ENCODE measurements around the gene KRT14. TPM values are rescaled to one million over a fixed set of nuclear protein-coding genes. Genes with fewer than 3 reads are reported as not detected.
A peak's percentile ranks its signal among the peaks of the same experiment; 100 is the strongest.
"Not testable (repeated sequence)": the region's sequence is repeated elsewhere in the genome, so short reads cannot be mapped to it uniquely, and the experiment has no call there.

The KRT14 gene
- total and polyA plus RNA-seq, 8 donors, result 0.35 to 2.0 (median 1.2) TPM; not detected in 1

GRCh38 chr17:41547378-41547841, 39.3 kb downstream of the KRT14 start:
- Histone ChIP-seq H3K27ac (no peak overlapping the region), H3K4me1 (peaks cover 16 to 22% of the 10 kb centered on the region in 2 donors), H3K9me3 (peaks cover 0 to 6% of the 10 kb centered on the region in 2 donors), H3K36me3 (no peaks in the 10 kb centered on the region), H3K27me3 (peaks cover 0 to 24% of the 10 kb centered on the region in 2 donors), H3K4me3 (no peak overlapping the region)
- TF ChIP-seq CTCF (IDR thresholded peaks at IDR 0.05), result no peak
- intact Hi-C loops (cut with DNase I), result loop anchor here in 1 of 2 donors (10.0 kb wide), 1 partner anchor 643 kb away; no protein-coding TSS in a partner anchor
- no peak for DNase-seq
- no peak for ATAC-seq

GRCh38 chr17:41546819-41547218, 39.9 kb downstream of the KRT14 start:
- H3K27ac ChIP-seq, result no peak overlapping the region
- intact Hi-C loops (cut with DNase I), result loop anchor here in 1 of 2 donors (10.0 kb wide), 1 partner anchor 642 kb away; no protein-coding TSS in a partner anchor
- no peak for ATAC-seq

GRCh38 chr17:41545829-41546410, 40.8 kb downstream of the KRT14 start:
- no peak for ATAC-seq
- Histone ChIP-seq H3K36me3 (no peaks in the 10 kb centered on the region), H3K27me3 (peaks cover 0 to 24% of the 10 kb centered on the region in 2 donors), H3K4me3 (no peak overlapping the region), H3K27ac (no peak overlapping the region), H3K4me1 (peaks cover 16 to 22% of the 10 kb centered on the region in 2 donors), H3K9me3 (peaks cover 0 to 6% of the 10 kb centered on the region in 2 donors)
- DNase-seq, result no peak
- intact Hi-C loops (cut with DNase I), result loop anchor here in 1 of 2 donors (10.0 kb wide), 1 partner anchor 641 kb away; no protein-coding TSS in a partner anchor
- TF ChIP-seq CTCF (IDR thresholded peaks at IDR 0.05), result no peak

More at GRCh38 chr17:41546819-41547218, 39.9 kb downstream of the KRT14 start:
- Histone ChIP-seq H3K9me3 (peaks cover 0 to 6% of the 10 kb centered on the region in 2 donors), H3K27me3 (peaks cover 0 to 24% of the 10 kb centered on the region in 2 donors), H3K4me1 (peaks cover 16 to 22% of the 10 kb centered on the region in 2 donors), H3K36me3 (no peaks in the 10 kb centered on the region), H3K4me3 (no peak overlapping the region)
- no peak for TF ChIP-seq CTCF (IDR thresholded peaks at IDR 0.05)
- DNase-seq, result no peak

- Histone ChIP-seq H3K4me3 (no peak overlapping the region), H3K27ac (peak overlapping the region in 1 of 2 donors; percentile 33), H3K4me1 (peaks cover 16 to 22% of the 10 kb centered on the region in 2 donors), H3K9me3 (peaks cover 0 to 6% of the 10 kb centered on the region in 2 donors), H3K36me3 (no peaks in the 10 kb centered on the region), H3K27me3 (peaks cover 0 to 24% of the 10 kb centered on the region in 2 donors)
- ATAC-seq (no peak), DNase-seq (no peak)
- intact Hi-C loops (cut with DNase I), result loop anchor here in 1 of 2 donors (10.0 kb wide), 1 partner anchor 640 kb away; no protein-coding TSS in a partner anchor
- no peak for TF ChIP-seq CTCF (IDR thresholded peaks at IDR 0.05)
These were observed 41.8 kb downstream of the KRT14 start for GRCh38 chr17:41544935-41545334.

GRCh38 chr17:41544491-41544892, 42.2 kb downstream of the KRT14 start:
- Histone ChIP-seq H3K4me1 (peaks cover 16 to 20% of the 10 kb centered on the region in 2 donors), H3K27ac (peak overlapping the region in 1 of 2 donors; percentile 33), H3K4me3 (no peak overlapping the region), H3K9me3 (peaks cover 0 to 6% of the 10 kb centered on the region in 2 donors), H3K36me3 (no peaks in the 10 kb centered on the region), H3K27me3 (peaks cover 0 to 24% of the 10 kb centered on the region in 2 donors)
- DNase-seq (peak in 1 of 4 donors; percentile 58), ATAC-seq (peak; percentile 52)
- TF ChIP-seq CTCF (IDR thresholded peaks at IDR 0.05), result no peak
- intact Hi-C loops (cut with DNase I), result loop anchor here in 1 of 2 donors (10.0 kb wide), 1 partner anchor 640 kb away; no protein-coding TSS in a partner anchor

- DNase-seq, result not testable (repeated sequence)
These were observed 43.9 kb downstream of the KRT14 start for GRCh38 chr17:41542786-41543185.

More at GRCh38 chr17:41542786-41543185, 43.9 kb downstream of the KRT14 start:
- H3K4me3 ChIP-seq, H3K4me1 ChIP-seq, H3K9me3 ChIP-seq, ATAC-seq, H3K36me3 ChIP-seq, H3K27ac ChIP-seq: not testable (repeated sequence)
- intact Hi-C loops (cut with DNase I), result loop anchor here in 1 of 2 donors (10.0 kb wide), 1 partner anchor 638 kb away; no protein-coding TSS in a partner anchor
- H3K27me3 ChIP-seq, result peaks cover 0 to 19% of the 10 kb centered on the region in 2 donors
